Measurements from ENCODE around the gene GAREM2. TPM values are rescaled to one million over a fixed set of nuclear protein-coding genes. Genes with fewer than 3 reads are reported as not detected.

GAREM2 gene
- total RNA-seq, 1 experiment from 2014 or later = 0.96 TPM

GRCh38 chr2:26128176-26128575 is 44.7 kb upstream of the GAREM2 start:
- intact Hi-C loops (cut with micrococcal nuclease; ENCODE audit: unreplicated experiment) = no loop called here
- Histone ChIP-seq H3F3A (ENCODE audit: insufficient read depth, low read depth) (peaks cover 24% of the 10 kb centered on the region), H4K20me1 (ENCODE audit: insufficient read depth) (peaks cover 51% of the 10 kb centered on the region), H3K36me3 (ENCODE audit: low read depth) (peaks cover 18% of the 10 kb centered on the region; the same call in 1 of the 2 replicates), H2AFZ (no peak overlapping the region), H3K27me3 (ENCODE audit: insufficient read depth, low read depth) (no peaks in the 10 kb centered on the region), H3K4me2 (no peak overlapping the region), H3K4me1 (replicated peaks; ENCODE audit: insufficient read depth) (no peaks in the 10 kb centered on the region), H3K9me2 (ENCODE audit: insufficient read depth) (no peaks in the 10 kb centered on the region), H3K27ac (no peak overlapping the region), H3K79me2 (ENCODE audit: low read depth) (peaks cover 44% of the 10 kb centered on the region), H3K9me3 (ENCODE audit: insufficient read depth, low read depth) (no peaks in the 10 kb centered on the region), H3K4me3 (no peak overlapping the region)
- ChIA-PET POLR2A (ENCODE audit: unreplicated experiment) (interaction anchor here (0.6 kb wide), 1 partner anchor 88 kb away, joined by 8 read pairs; no protein-coding TSS in a partner anchor), CTCF (no interaction called here)
- no peak for TF ChIP-seq EZH2 (IDR thresholded peaks at IDR 0.05; ENCODE audit: low read depth)
- no peak for TF ChIP-seq CTCF (conservative IDR thresholded peaks at IDR 0.05)
- no peak for DNase-seq
- no TSS peak for BruUV-seq (replicated peaks)

- H3K9me2 ChIP-seq (ENCODE audit: insufficient read depth) = no peaks in the 10 kb centered on the region
- TF ChIP-seq EZH2 (IDR thresholded peaks at IDR 0.05; ENCODE audit: low read depth) (no peak), CTCF (conservative IDR thresholded peaks at IDR 0.05) (no peak)
- BruUV-seq (replicated peaks) = no TSS peak
- CTCF ChIA-PET = no interaction called here
- peaks cover 27% of the 10 kb centered on the region; the same call in 1 of the 2 replicates for H3K36me3 ChIP-seq (ENCODE audit: low read depth)
- peaks cover 24% of the 10 kb centered on the region for H3F3A ChIP-seq (ENCODE audit: insufficient read depth, low read depth)
- H2AFZ ChIP-seq = no peak overlapping the region
- H3K79me2 ChIP-seq (ENCODE audit: low read depth) = peaks cover 20% of the 10 kb centered on the region
- no peak overlapping the region for H3K27ac ChIP-seq
- intact Hi-C loops (cut with micrococcal nuclease; ENCODE audit: unreplicated experiment) = no loop called here
- no peaks in the 10 kb centered on the region for H3K9me3 ChIP-seq (ENCODE audit: insufficient read depth, low read depth)
- H3K4me1 ChIP-seq (replicated peaks; ENCODE audit: insufficient read depth) = no peaks in the 10 kb centered on the region
- H4K20me1 ChIP-seq (ENCODE audit: insufficient read depth) = peaks cover 46% of the 10 kb centered on the region
- POLR2A ChIA-PET (ENCODE audit: unreplicated experiment) = no interaction called here
- no peaks in the 10 kb centered on the region for H3K27me3 ChIP-seq (ENCODE audit: insufficient read depth, low read depth)
- no peak overlapping the region for H3K4me3 ChIP-seq
- H3K4me2 ChIP-seq = no peak overlapping the region
- no peak for DNase-seq
These were observed 42.1 kb upstream of the GAREM2 start for GRCh38 chr2:26130763-26131162.

GRCh38 chr2:26136451-26136850 is 36.4 kb upstream of the GAREM2 start:
- H4K20me1 ChIP-seq (ENCODE audit: insufficient read depth) = peaks cover 29% of the 10 kb centered on the region
- no peak for DNase-seq
- H3K4me1 ChIP-seq (replicated peaks; ENCODE audit: insufficient read depth) = no peaks in the 10 kb centered on the region
- ChIA-PET POLR2A (ENCODE audit: unreplicated experiment) (no interaction called here), CTCF (interaction anchor here (0.7 kb wide), 1 partner anchor 71 kb away, joined by 3 read pairs; no protein-coding TSS in a partner anchor)
- no peaks in the 10 kb centered on the region for H3K9me3 ChIP-seq (ENCODE audit: insufficient read depth, low read depth)
- TF ChIP-seq EZH2 (IDR thresholded peaks at IDR 0.05; ENCODE audit: low read depth) (no peak), CTCF (conservative IDR thresholded peaks at IDR 0.05) (no peak)
- peaks cover 38% of the 10 kb centered on the region for H3F3A ChIP-seq (ENCODE audit: insufficient read depth, low read depth)
- H3K79me2 ChIP-seq (ENCODE audit: low read depth) = no peaks in the 10 kb centered on the region; the same call in 1 of the 2 replicates
- H3K4me2 ChIP-seq = no peak overlapping the region
- intact Hi-C loops (cut with micrococcal nuclease; ENCODE audit: unreplicated experiment) = no loop called here
- peaks cover 20% of the 10 kb centered on the region for H3K36me3 ChIP-seq (ENCODE audit: low read depth)
- H3K27ac ChIP-seq = no peak overlapping the region; the same call in 1 of the 2 replicates
- H3K27me3 ChIP-seq (ENCODE audit: insufficient read depth, low read depth) = no peaks in the 10 kb centered on the region
- H3K9me2 ChIP-seq (ENCODE audit: insufficient read depth) = no peaks in the 10 kb centered on the region
- BruUV-seq (replicated peaks) = no TSS peak
- H3K4me3 ChIP-seq = no peak overlapping the region
- H2AFZ ChIP-seq = no peak overlapping the region

Measured in PC-9 (cell line).